Stimulated activated CD8-positive, alpha-beta memory T cell treated with anti-CD3 and anti-CD28 coated beads, Interleukin-7, amount 100 ng/mL, for 1 hour (primary cell): ENCODE results near the gene RHBDF2.

Source experiments
- DNase-seq, 2 donors: peaks; one replicate each; pipeline ENCODE4 v3.0.0-alpha.2; 2020; ENCODE audit warnings: low read depth in 2 of 2

Gene RHBDF2

DNA sequence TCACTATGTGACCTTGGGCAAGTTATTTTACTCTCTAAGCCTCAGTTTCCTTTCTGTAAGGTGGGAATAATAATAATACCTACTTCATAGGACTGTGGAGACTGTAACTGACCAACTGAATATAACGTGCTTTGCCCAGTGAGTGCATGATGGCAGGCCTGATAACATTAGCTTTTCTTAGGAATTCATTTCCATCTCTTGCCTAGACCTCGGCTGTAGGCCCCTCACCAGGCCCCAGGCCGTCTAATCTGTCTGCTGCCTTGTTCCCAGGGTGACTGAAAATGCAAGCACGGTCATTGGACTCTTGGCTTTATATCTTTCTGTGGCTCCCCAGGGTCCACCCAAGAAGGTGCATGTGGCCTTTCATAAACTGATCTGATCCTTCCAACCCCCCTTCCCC lies 41.5 kb downstream of the RHBDF2 start:
- DNase-seq: no peak

DNA sequence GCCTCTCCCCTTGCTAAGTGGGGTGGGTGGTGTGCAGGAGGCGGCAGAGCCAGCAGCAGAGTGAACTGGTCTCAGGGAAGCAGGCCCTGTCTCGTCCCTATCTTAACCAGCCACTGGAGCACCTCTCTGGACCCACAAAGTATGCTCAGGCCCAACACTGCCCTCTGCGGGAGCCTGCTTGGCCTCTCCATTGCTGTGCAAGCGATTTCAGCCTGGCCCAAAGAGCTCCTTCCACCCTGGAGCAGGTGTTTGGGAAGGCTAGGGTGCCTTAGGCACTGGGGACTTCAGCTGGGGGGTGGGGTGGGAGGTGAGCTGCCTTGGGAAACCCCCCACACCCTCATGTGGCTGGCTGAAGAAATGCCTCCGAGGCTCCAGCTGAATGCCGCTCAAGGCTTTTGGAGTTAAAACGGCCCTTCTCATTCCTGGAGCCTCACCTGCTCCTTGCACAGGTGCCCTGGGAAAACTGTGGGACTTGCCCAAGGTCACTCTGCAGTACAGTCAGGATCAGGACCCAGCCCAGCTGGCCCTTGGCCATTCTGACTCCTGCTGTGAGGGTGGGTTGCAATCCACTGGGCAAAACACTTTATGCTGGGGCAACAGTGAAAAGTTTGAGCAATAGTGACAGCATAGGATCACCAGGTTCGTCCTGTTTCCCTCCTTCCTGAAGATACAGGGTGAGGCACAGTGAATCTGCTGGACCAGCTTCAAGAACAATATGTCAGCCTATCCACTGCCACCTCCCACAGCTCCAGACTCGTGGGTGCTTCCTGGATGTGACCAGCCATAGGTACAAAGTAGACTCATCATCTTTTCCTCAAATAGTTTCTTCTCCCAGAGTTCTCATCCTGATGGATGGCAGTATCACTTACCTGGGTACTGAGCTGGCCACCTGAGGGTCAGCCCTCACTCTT lies 42.4 kb downstream of the RHBDF2 start:
- DNase-seq: no peak

DNA sequence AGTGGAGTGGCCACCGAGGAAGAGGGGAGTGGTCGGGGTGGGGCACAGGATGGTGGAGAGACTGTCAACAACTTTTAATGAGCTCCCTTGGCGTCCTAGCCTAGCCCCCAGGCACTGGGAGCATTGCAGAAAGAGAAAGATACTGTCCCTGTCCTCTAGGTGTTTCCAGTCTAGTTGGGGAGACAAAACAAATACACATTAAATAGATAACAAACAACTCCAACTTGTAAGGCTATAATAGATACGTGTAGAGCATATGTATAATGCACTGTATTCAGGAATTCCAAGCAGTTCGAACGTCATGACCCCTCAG lies 47.8 kb downstream of the RHBDF2 start:
- no peak for DNase-seq

DNA sequence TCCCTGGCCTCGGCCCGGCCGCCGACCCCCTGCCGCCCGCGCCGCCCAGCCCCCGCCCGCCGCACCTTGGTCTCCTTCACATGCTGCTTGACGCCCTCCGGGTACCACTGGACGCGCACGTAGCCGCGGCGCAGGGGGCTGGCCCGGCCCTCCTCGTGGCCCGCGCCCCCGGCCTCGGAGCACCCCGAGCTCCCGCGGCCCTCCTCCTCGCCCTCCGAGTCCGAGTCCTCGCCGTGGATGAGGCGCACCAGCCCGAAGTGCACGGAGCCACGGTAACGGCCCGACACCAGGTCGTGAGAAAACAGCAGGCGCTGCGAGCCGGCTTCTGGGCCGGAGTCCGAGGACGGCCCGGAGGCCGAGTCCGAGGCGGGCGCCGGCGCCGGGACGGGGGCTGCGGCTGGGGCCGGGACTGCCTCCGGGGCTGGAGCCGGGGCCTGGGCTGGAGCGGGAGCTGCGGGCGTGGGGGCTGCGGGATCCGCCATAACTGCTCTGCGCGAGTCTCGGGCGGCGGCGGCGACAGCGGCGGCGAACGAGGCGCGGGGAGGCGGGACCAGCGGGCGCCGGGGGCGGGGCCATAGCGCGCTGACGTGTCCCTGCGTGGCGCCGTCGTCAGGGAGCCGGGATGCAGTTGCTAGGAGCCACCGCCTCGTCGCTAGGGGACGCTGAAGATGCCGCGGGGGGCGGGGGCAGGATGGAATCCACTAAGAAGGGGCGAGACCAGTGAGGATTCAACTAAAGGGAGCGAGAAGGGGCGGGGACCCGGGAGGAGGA lies 48.4 kb downstream of the RHBDF2 start, which contains the start of gene UBE2O:
TSS of gene UBE2O (minus strand) at position 493 of the 771 bp plus-strand sequence. CDS start at position 482, 11 bp downstream.
- DNase-seq: peak; percentile 81 to 83

DNA sequence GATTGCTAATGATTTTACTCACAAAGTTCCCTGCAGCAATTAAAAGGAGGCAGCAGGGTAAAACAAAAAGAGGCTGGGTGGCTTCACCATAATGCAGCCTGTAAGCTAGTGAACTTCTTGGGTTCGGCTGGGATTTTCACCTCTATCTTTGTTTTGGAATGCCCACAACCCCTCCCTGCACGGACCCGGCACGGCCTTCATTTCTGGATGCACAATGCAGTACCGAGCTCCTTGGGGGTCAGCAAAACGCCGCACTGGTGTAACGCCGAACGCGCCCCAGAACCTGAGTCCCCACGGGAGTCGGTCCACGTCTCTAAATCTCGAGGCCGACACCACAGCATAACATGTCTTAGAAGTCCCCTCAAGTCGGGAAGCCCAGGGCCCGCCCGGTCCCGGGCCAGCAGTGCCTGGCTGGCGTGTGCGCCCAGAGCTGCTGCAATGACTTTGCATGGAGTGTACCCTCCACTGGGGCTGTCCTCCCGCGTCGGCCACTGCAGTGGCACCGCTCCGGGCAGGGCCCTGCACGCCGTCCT lies 49.0 kb downstream of the RHBDF2 start:
- DNase-seq: no peak

DNA sequence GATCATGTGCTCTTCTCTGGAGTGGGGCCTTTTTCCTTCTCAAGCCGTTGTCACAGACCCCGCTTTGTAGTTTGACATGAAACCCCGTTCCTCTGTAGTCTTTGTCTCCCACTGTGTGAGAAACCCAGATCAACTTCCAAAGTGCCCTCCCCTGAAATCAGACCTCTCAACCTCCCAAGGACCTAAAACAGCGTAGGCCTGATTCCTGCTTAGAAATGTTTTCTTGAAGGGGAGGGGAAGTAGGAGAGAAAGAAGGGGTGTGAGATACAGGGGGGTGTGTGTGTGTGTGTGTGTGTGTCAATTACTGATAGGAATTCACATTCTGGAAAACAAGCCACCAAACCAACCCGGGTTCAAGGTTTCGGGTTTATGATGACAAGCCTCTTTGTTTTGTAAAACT lies 49.7 kb downstream of the RHBDF2 start:
- DNase-seq: no peak

DNA sequence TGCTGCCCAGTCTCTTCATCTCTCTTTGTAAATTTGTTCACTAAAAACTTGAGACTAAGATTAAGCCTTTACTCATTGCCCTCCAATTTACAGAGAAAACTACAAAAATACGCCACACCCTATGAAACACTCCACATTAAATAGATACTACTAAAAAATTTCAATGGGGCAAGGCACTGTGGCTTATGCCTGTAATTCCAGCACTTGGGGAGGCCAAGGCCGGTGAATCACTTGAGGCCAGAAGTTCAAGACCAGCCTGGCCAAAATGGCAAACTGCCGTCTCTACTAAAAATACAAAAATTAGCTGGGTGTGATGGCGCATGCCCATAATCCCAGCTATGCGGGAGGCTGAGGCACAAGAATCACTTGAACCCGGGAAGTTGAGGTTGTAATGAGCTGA lies 52.1 kb downstream of the RHBDF2 start:
- no peak for DNase-seq

DNA sequence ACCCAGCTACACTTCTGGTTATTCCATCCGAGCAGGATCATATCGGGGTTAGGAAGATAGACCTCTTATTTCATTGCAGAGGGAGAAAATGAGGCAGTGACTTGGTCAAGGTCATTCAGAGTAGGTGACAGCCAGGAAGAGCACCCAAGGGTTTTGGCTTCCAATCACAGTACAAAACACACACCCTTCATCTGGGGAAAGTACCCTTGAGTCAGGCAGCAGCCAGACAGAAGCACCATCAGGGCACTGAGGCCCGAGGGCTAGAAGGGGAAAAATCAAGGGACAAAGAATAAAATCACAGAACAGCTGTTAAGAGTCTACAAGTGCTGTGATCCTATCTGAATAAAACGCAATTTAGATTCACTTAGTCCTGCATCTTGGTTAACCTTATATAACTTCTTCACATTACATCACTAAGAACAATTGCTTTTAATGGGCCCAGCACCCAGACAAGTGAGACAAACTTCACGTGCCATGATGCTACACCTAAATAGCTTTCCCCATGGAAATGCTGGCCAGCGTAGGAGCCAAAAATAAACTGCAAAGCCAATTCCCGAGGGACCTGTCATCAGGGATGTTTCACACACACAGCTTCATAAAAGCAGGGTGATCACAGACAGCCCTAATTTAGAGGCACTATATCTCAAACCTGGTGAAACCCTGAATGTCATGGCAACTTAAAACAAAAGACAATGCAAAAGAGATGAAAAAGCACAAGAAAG lies 53.1 kb downstream of the RHBDF2 start:
- DNase-seq: no peak

DNA sequence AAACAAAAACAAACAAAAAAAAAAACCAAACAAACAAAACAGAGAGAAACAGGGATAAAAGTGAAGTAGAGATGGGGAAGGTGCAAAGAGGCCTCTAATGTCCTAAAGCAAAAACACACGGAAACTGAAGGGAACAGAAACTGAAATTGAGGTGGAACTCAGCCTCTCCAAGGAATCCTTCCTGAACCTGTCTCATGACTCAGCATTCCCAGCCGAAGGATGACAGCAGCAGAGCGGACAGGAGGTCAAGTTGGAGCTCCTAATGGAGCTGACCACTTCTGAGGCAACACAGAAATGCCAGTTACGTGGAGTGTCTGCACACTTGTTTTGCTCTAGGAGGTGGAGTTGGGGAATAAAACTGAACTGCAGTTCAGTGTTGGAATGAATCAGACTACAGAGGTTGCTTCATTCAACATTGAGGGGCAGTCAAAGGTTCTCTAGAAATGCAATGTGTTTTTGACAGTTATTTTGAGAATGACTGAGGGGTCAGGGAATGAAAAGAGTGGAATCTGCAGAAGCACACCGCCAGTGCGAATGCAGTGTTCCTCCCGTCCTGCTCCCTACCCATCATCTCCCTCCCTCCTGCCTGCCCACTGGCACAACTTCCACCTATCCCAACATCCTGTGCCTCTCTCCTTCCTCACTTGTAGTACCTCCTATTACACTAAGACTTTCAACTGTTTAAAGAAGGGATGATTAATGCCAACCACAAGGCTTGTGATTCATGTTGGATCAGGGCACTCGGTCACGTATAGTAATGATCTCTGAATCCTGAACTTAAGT lies 54.6 kb downstream of the RHBDF2 start:
- DNase-seq: no peak

DNA sequence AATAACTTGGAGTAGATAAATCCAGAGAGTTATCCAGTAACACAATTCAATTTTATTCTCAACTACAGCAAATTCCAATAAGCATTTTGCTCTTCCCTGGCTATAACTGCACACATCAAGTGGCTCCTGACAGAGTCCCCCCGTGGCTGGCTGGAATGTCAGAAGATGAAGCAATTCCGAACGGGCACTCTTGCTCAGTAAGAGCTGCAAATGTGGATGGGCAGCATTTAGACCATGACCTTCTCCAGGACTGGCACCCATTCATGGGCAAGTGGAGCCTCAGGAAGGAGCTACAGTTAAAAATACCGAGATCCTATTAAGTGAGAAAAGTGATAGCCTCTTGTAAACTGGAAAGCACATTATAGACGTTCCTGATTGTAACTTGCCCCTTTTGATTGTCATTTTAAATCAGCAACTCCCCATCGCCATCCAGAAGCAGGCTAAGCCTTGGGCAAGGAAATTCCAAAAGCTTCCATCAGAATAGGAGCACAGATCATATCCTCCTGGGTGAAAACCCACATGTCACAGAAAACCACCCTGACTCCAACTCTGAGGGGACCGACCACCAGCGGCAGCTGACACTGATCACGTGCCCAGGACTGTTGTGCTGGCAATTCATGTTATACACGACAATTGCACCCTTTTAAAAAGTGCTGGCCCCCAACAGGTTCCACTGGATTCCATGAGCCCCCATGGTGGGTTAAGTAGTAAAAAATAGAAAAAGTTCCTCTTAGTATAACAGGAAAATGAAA lies 55.4 kb downstream of the RHBDF2 start:
- DNase-seq: no peak

DNA sequence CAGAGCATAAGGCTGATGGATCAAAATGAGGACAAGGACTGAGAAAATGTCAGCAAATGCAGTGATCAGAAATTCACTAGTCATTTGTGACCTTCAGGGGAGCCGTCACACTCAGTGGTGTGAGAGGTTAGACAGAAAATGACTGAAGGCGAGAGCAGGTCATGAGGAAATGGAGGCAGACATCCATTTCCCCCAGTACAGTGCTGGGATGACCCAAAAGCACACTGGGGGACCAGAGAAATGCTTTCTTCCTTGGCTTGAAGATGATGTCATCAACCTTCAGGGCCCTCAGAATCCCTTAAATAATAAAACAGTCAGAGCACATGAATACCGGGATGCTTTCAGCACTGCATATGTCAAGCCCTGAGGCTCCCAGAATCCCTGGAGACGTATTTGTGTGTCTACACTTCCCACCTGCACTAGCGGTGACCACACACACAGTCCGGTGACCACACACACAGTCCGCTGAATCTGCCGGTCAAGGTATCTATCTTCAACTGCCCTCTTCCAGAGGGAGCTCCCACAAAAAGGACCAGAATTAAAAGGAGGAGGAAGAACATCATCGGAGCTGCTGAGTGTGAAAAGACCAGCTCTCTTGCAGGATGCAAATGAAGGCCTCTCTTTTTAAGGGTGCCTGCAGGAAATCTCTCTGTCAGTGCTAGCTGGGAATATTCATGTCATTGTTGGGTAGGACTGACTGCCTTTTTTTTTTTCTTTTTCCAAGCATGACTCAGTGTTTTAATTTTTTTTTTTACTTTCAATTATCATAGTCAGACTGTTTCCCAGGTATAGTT lies 56.5 kb downstream of the RHBDF2 start:
- no peak for DNase-seq

DNA sequence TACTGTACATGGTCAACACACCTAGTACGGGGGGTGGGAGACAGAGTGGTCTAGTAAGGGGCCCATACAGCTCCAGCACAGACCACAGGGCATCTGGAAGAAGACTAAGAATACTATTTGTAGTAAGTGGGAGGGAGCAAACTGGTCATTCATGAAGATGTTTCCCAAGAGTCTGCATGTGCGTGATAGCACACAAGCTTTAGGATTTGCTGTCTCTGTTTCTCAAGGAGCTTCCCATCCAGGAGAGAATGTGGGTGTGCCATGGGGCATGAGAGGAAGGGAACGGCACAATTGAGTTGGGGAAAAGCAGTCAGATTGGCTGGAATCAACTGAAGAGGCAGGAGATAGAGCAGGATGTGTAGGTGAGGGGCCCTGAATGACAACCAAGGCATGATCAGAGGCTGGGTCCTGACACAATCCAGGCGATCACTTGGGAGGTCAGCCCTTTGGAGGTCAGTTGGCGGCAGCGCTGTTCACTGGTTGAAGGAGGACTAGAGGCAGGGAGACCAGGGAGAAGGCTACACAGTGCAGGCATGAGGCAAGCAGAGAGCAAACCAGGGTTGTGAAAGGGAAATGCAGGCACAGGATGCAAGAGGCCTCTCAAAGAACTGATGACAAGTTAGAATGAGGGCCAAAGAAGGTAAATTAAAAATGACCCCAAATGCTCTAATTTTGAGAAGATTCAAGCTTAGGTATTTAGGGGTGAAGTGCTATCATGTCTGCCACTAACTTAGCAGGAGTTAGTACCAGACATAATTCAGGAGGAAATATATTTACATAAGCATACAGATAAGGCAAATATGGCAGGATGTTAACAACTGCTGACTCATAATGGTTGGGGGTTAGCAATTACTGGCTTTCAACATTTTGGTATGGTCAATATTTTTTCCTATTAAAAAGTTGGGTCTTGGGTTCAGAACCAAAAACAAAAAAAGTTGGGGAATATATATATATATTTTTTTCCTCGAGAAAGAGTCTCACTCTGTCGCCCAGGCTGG lies 58.6 kb downstream of the RHBDF2 start:
- DNase-seq: no peak

DNA sequence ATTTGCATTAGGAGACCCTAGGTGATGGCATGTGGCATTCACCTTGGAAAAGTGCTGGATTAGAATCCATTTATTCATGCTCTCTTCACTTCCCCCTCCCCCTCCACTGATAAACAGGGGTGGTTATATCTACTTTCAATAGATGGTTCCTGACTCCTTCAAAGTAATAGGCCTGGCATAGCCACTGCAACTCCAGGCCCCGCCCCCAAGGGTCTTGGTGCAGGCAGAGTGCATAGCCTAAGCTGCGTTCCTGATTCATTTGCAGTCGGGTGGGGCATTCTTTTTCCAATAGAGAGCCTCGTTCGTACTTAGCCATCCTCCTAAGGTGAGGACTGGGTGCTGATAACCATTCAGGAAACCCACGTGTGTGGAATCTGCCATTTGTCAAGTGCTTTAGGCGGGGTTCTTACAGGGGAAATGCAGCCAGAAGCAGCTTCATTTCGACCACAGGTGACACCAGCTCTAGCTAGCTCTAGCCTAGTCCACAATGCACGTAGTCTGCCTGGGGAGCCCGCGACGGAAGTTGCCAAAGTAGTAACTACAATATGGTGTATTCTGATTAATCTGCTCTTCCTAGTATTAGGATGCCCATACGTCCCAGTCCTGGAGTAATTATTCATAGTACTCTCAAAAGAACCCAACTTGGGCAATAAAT lies 59.4 kb downstream of the RHBDF2 start:
- no peak for DNase-seq

DNA sequence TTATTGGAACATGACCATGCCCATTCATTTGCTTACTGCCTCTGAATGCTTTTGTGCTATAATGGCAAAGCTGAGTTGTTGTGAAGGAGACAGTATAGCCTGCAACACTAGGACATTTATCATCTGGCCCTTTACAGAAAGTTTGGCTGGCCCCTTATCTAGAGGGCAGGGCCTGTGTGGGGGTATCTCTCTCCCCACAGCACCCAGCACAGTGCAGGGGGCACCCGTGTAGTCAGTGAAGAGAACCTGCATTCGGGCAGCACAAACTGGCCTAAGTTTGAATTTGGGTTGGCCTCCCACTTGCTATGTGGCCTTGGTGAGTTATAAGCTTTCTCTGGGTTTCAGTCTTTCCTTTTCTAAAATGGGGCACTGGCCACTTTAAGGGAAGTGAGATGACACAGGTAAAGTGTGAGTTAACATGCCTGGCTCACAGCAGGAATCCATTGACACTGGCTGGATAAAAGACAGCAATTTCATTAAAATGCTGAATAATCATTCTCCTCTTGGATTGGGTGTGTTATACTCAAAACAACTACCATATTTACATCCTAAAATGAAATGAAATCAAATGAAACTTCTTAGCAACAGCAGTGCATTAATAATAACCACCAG lies 60.4 kb downstream of the RHBDF2 start:
- no peak for DNase-seq

DNA sequence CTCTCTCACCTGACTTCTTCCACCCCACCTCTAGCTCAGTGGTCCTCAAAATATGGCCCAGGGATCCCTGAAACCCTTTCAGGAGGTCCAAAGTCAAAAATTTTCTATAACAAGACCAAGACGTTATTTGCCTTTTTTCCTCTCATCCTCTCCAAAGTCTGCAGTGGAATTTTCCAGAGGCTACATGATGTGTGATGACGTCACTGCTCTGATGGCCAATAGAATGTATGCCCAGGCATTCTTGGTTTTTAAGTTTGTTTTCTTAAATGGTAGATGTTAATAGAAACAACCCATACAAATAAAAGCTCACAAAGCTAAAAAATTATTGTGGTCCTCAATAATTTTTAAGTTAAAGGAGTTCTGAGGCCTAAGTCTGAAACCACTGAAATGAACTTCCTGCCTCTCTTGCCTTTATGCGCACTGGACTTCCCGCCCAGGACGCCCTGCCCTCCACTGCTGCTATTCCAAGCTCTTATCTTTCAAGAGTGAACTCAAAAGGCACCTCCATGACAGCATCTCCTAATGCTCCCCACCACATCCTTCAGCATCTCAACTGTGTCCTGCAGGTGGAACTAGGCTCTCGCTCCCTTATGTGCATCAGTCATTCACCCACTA lies 61.8 kb downstream of the RHBDF2 start:
- DNase-seq: no peak

DNA sequence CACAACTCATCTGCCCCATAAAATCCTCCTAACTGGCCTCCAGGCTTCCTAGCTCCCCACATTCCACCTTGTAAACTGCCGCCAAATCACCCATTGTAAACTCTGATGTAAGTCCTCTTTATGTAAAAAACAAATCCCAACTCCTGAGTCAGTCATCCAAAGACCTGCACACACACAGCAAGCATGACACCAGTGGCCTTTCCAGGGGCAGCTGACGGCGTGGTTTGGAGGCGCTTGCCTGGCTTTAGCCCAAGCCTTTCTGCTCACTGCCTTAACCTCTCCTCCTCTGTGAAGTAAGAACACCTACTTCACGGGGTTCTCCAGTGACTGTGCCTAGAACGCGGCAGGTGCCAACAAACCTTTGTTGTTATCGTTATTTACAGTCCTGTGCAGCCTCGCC lies 62.3 kb downstream of the RHBDF2 start:
- no peak for DNase-seq
